NCI-H748 (cell line): ENCODE results near the gene CCNYL1.

Experiments
- DNase-seq: peaks from one replicate; lab custom pipeline; 2025; ENCODE audit not compliant: unreplicated experiment; lab: John Stamatoyannopoulos, UW

Gene CCNYL1

GRCh38 chr2:207787017-207787416 is 75.6 kb downstream of the CCNYL1 start:
- no peak for DNase-seq

- no peak for DNase-seq
Measured at GRCh38 chr2:207787800-207788199, 76.4 kb downstream of the CCNYL1 start.

GRCh38 chr2:207790898-207791297 is 79.5 kb downstream of the CCNYL1 start:
- no peak for DNase-seq

- DNase-seq, result no peak
Measured at GRCh38 chr2:207791579-207792243, 80.3 kb downstream of the CCNYL1 start.

- no peak for DNase-seq
Measured at GRCh38 chr2:207792244-207792785, 80.9 kb downstream of the CCNYL1 start.

GRCh38 chr2:207796585-207797350 is 85.3 kb downstream of the CCNYL1 start:
- DNase-seq, result peak; percentile 97

- peak; percentile 93 for DNase-seq
Measured at GRCh38 chr2:207801259-207801658, 89.8 kb downstream of the CCNYL1 start.

- DNase-seq, result no peak
Measured at GRCh38 chr2:207802650-207803049, 91.2 kb downstream of the CCNYL1 start.
